ENCODE measurements around the gene TPK1.

DNA sequence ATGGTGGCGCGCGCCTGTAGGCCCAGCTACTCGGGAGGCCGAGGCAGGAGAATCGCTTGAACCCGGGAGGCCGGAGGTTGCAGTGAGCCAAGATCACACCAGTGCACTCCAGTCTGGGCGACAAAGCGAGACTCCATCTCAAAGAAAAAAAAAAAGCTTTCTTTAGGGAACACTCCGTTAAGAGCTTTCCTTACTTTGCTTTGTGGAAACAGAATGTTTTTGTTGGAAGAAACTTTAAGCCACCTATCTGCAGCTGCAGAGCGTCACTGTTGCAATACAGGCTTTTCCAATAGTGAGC lies 641 bp upstream of the TPK1 start:
- TF ChIP-seq, protein P1, sequence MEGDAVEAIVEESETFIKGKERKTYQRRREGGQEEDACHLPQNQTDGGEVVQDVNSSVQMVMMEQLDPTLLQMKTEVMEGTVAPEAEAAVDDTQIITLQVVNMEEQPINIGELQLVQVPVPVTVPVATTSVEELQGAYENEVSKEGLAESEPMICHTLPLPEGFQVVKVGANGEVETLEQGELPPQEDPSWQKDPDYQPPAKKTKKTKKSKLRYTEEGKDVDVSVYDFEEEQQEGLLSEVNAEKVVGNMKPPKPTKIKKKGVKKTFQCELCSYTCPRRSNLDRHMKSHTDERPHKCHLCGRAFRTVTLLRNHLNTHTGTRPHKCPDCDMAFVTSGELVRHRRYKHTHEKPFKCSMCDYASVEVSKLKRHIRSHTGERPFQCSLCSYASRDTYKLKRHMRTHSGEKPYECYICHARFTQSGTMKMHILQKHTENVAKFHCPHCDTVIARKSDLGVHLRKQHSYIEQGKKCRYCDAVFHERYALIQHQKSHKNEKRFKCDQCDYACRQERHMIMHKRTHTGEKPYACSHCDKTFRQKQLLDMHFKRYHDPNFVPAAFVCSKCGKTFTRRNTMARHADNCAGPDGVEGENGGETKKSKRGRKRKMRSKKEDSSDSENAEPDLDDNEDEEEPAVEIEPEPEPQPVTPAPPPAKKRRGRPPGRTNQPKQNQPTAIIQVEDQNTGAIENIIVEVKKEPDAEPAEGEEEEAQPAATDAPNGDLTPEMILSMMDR (IDR thresholded peaks at IDR 0.05) = no peak
- no peak for TF ChIP-seq POLR2AphosphoS5 (IDR thresholded peaks at IDR 0.05)
- no peak for TF ChIP-seq POLR2A (IDR thresholded peaks at IDR 0.05)
- TF ChIP-seq EP300 (IDR thresholded peaks at IDR 0.05) = no peak
